HepG2 (cell line): ENCODE results near the gene INSIG2. TPM values are rescaled to one million over a fixed set of nuclear protein-coding genes. Genes with fewer than 3 reads are reported as not detected.

ENCODE experiments used
- AGO2 ChIP-seq: fragments of 200-400 bp; formaldehyde crosslinking; optimal IDR thresholded peaks from 2 replicates; pipeline ENCODE3; 2017; ENCODE audit warnings: mild to moderate bottlenecking, low read depth, low read length, moderate library complexity
- ETV5 ChIP-seq: IDR thresholded peaks from 2 replicates; pipeline ENCODE4 v1.6.1; 2018; ENCODE audit warnings: missing biosample characterization, missing genetic modification reagents, inconsistent platforms, borderline replicate concordance
- HHEX ChIP-seq: IDR thresholded peaks from 2 replicates; pipeline ENCODE4 v1.6.1; 2016; ENCODE audit warnings: control low read depth
- ISL2 ChIP-seq: sonication (generic); formaldehyde crosslinking; IDR thresholded peaks from 2 replicates; pipeline ENCODE4 v1.5.0; 2020; ENCODE audit warnings: missing genetic modification reagents
- NFIC ChIP-seq: IDR thresholded peaks from 2 replicates; pipeline ENCODE4 v1.6.1; 2012; ENCODE audit warnings: mild to moderate bottlenecking, low read length, inconsistent platforms
- RERE ChIP-seq: IDR thresholded peaks from 2 replicates; pipeline ENCODE4 v1.6.1; 2016; ENCODE audit warnings: low read depth, missing genetic modification reagents, missing compliant biosample characterization
- ZFAT ChIP-seq: sonication (generic); formaldehyde crosslinking; conservative IDR thresholded peaks from 2 replicates; pipeline ENCODE4 v1.8.1; 2023; ENCODE audit warnings: missing genetic modification reagents, inconsistent platforms
- ZNF24 ChIP-seq: fragments of 450-650 bp; IDR thresholded peaks from 2 replicates; pipeline ENCODE4 v1.6.1; 2017; ENCODE audit warnings: antibody characterized with exemption, mild to moderate bottlenecking
- ZNF432 ChIP-seq: sonication (generic); formaldehyde crosslinking; IDR thresholded peaks from 2 replicates; pipeline ENCODE4 v1.5.0; 2020; ENCODE audit warnings: missing genetic modification reagents, mild to moderate bottlenecking, borderline replicate concordance
- ZSCAN25 ChIP-seq: sonication (generic); formaldehyde crosslinking; IDR thresholded peaks from 2 replicates; pipeline ENCODE4 v1.8.0; 2022; ENCODE audit warnings: mild to moderate bottlenecking, missing genetic modification reagents
- polyA plus RNA-seq, 8 experiments: library from polyadenylated mRNA; depleted of rRNA in 3 of 8; stranded (reverse) in 7 of 8; unstranded in 1 of 8; fragments of >200 nt; fragmentation: Illumina TruSeq in 4 of 8; extraction: Trizol in 4 of 8; gene quantifications; 2 replicates each; pipeline versions ENCODE4 v1.2.1 to v1.2.3, GENCODE V29; 2011 to 2016; ENCODE audit warnings: low read depth in 4 of 8, missing spikeins in 1 of 8, mixed read lengths in 1 of 8; ENCODE audit not compliant: insufficient read depth in 1 of 8
- total RNA-seq, 5 experiments: library from RNA; depleted of rRNA; stranded (reverse); fragments of >200 nt; fragmentation: Illumina TruSeq; extraction: Trizol; gene quantifications; 2 replicates each; pipeline ENCODE4 v1.2.3, GENCODE V29; 2016; ENCODE audit warnings: low read depth in 1 of 5
- TF ChIP-seq, protein P1 (sequence below): sonication (generic); formaldehyde crosslinking; IDR thresholded peaks from 2 replicates; pipeline ENCODE4 v1.4.0; 2020; ENCODE audit warnings: missing genetic modification reagents
- TF ChIP-seq, protein P2 (sequence below), 2 experiments: sonication (generic) in 1 of 2; formaldehyde crosslinking in 1 of 2; IDR thresholded peaks; 2 replicates each; pipeline versions ENCODE4 v1.4.0 to v1.6.1; 2016 to 2020; ENCODE audit warnings: borderline replicate concordance in 1 of 2, low read depth in 1 of 2, mild to moderate bottlenecking in 1 of 2, missing genetic modification reagents in 1 of 2
- TF ChIP-seq, protein P3 (sequence below): IDR thresholded peaks from 2 replicates; pipeline ENCODE4 v1.6.1; 2018; ENCODE audit warnings: missing genetic modification reagents, mild to moderate bottlenecking, missing compliant biosample characterization

Gene INSIG2
- total and polyA plus RNA-seq, 2 of the 13 experiments (the other 11 are each of a cell fraction or from before 2014, with no cell fraction given): 73.5 to 481 TPM

GRCh38 chr2:118089139-118089800, 999 bp downstream of the INSIG2 start (continued):
- 0 out of 2 replicates have a peak, but pooled peaks have one; percentile 37 for TF ChIP-seq RERE
- TF ChIP-seq ISL2: peak; percentile 86; the same call in 1 of the 2 replicates
- TF ChIP-seq, protein P1, sequence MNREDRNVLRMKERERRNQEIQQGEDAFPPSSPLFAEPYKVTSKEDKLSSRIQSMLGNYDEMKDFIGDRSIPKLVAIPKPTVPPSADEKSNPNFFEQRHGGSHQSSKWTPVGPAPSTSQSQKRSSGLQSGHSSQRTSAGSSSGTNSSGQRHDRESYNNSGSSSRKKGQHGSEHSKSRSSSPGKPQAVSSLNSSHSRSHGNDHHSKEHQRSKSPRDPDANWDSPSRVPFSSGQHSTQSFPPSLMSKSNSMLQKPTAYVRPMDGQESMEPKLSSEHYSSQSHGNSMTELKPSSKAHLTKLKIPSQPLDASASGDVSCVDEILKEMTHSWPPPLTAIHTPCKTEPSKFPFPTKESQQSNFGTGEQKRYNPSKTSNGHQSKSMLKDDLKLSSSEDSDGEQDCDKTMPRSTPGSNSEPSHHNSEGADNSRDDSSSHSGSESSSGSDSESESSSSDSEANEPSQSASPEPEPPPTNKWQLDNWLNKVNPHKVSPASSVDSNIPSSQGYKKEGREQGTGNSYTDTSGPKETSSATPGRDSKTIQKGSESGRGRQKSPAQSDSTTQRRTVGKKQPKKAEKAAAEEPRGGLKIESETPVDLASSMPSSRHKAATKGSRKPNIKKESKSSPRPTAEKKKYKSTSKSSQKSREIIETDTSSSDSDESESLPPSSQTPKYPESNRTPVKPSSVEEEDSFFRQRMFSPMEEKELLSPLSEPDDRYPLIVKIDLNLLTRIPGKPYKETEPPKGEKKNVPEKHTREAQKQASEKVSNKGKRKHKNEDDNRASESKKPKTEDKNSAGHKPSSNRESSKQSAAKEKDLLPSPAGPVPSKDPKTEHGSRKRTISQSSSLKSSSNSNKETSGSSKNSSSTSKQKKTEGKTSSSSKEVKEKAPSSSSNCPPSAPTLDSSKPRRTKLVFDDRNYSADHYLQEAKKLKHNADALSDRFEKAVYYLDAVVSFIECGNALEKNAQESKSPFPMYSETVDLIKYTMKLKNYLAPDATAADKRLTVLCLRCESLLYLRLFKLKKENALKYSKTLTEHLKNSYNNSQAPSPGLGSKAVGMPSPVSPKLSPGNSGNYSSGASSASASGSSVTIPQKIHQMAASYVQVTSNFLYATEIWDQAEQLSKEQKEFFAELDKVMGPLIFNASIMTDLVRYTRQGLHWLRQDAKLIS (CRISPR knock-in tag): peak; percentile 91
- TF ChIP-seq, protein P2, sequence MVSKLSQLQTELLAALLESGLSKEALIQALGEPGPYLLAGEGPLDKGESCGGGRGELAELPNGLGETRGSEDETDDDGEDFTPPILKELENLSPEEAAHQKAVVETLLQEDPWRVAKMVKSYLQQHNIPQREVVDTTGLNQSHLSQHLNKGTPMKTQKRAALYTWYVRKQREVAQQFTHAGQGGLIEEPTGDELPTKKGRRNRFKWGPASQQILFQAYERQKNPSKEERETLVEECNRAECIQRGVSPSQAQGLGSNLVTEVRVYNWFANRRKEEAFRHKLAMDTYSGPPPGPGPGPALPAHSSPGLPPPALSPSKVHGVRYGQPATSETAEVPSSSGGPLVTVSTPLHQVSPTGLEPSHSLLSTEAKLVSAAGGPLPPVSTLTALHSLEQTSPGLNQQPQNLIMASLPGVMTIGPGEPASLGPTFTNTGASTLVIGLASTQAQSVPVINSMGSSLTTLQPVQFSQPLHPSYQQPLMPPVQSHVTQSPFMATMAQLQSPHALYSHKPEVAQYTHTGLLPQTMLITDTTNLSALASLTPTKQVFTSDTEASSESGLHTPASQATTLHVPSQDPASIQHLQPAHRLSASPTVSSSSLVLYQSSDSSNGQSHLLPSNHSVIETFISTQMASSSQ (IDR thresholded peaks at IDR 0.05; ENCODE audit: low read depth): peak; percentile 55; the same call in 1 of the 2 replicates
- TF ChIP-seq, protein P2 (CRISPR knock-in tag; IDR thresholded peaks at IDR 0.05; ENCODE audit: borderline replicate concordance): no peak
- TF ChIP-seq ZFAT (CRISPR knock-in tag): no peak
- 0 out of 2 replicates have a peak, but pooled peaks have one; percentile 21 for TF ChIP-seq HHEX
- TF ChIP-seq ZNF432 (CRISPR knock-in tag): no peak
- TF ChIP-seq ETV5: peak; percentile 90
- peak; percentile 82 for TF ChIP-seq AGO2
- TF ChIP-seq NFIC: peak; percentile 67; the same call in 1 of the 2 replicates
- no peak for TF ChIP-seq ZNF24
- TF ChIP-seq ZSCAN25: peak; percentile 69
- TF ChIP-seq, protein P3, sequence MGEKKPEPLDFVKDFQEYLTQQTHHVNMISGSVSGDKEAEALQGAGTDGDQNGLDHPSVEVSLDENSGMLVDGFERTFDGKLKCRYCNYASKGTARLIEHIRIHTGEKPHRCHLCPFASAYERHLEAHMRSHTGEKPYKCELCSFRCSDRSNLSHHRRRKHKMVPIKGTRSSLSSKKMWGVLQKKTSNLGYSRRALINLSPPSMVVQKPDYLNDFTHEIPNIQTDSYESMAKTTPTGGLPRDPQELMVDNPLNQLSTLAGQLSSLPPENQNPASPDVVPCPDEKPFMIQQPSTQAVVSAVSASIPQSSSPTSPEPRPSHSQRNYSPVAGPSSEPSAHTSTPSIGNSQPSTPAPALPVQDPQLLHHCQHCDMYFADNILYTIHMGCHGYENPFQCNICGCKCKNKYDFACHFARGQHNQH: peak; percentile 87
